Lower leg skin (tissue), 3 donors: ENCODE measurements around the gene BSDC1.
A peak's percentile ranks its signal among the peaks of the same experiment; 100 is the strongest.

Source experiments
- POLR2A ChIP-seq, 2 donors: fragments of 450-650 bp; IDR thresholded peaks; one replicate each; pipeline ENCODE4 v1.6.1; 2016 to 2017; ENCODE audit warnings: antibody characterized with exemption in 2 of 2, mild to moderate bottlenecking in 1 of 2, moderate library complexity in 1 of 2
- TF ChIP-seq, protein P1 (sequence below), 3 donors: fragments of 450-650 bp; IDR thresholded peaks; one replicate each; pipeline ENCODE4 v1.5.1; 2016; ENCODE audit warnings: antibody characterized with exemption in 3 of 3, mild to moderate bottlenecking in 3 of 3, moderate library complexity in 2 of 3

GRCh38 chr1:32335790-32336590 is 58.3 kb downstream of the BSDC1 start, which contains the start of gene MARCKSL1:
- TF ChIP-seq, protein P1, sequence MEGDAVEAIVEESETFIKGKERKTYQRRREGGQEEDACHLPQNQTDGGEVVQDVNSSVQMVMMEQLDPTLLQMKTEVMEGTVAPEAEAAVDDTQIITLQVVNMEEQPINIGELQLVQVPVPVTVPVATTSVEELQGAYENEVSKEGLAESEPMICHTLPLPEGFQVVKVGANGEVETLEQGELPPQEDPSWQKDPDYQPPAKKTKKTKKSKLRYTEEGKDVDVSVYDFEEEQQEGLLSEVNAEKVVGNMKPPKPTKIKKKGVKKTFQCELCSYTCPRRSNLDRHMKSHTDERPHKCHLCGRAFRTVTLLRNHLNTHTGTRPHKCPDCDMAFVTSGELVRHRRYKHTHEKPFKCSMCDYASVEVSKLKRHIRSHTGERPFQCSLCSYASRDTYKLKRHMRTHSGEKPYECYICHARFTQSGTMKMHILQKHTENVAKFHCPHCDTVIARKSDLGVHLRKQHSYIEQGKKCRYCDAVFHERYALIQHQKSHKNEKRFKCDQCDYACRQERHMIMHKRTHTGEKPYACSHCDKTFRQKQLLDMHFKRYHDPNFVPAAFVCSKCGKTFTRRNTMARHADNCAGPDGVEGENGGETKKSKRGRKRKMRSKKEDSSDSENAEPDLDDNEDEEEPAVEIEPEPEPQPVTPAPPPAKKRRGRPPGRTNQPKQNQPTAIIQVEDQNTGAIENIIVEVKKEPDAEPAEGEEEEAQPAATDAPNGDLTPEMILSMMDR (IDR thresholded peaks at IDR 0.05): no peak
- peak in 1 of 2 donors; percentile 21 for TF ChIP-seq POLR2A (IDR thresholded peaks at IDR 0.05)
